NCI-H2081 (cell line): ENCODE results near the gene CCDC116.
A peak's percentile ranks its signal among the peaks of the same experiment; 100 is the strongest.
"Not testable (repeated sequence)": the region's sequence is repeated elsewhere in the genome, so short reads cannot be mapped to it uniquely, and the experiment has no call there.

Source experiments
- DNase-seq, 2 experiments: peaks; one replicate each; lab custom pipeline; 2025; lab: John Stamatoyannopoulos, UW

CCDC116 gene

DNA sequence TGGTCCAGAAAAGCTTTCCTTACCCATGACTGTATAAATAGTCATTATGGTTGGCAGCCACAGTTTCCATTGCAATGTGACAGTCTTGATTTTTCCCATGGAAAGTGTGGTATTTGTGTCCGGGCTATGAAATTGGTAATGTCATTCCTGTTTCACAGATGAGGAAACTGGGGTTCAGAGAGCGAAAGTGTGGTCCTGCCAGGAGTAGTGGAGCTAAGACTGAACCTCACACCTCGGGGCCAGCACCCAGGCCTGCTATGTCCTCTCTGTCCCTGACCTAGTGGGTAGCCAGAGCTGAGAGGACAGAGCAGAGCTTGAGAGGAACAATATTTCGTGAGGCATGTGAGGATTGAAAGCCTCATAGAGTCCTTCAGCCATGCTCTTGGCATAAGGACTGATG, 1.5 kb upstream of the CCDC116 start:
- DNase-seq = no peak

DNA sequence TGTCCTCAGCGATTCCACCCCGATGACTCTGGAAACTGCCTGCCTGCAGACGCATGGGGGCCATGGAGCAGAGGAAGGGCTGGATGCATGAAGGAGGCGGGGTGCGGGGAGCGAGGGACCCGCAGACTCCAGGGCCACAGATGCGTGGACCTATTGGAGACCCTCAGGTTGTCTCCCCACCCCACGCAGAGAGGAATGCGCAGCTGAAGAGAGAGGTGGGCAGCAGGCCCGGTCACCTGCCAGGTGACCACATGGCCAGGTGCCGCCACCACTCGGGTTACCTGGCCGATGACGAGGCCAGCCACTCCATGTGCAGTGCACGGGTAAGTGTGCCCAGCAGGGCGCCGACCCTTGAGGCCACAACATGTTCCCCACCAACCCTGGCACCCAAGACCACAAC, 371 bp downstream of the CCDC116 start:
- DNase-seq = no peak

DNA sequence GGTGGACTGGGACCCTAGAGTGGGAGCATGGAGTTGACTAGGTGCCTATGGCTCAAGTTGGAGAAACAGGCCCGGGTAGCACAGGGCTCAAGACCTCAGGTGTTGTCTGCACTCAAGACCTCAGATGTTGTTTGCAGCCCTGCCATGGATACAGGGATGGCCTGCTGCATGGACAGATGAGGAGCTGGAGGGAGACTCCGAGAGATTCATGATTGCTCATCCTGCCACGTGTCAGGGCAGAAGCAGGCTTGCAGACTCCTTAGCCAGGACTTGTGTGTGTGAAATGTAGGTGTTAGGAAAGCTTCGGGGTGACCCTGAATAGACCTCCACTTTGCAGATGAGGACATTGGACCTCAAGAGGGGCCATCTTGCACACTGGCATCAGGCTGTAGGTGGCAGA, 921 bp downstream of the CCDC116 start:
- DNase-seq = no peak

DNA sequence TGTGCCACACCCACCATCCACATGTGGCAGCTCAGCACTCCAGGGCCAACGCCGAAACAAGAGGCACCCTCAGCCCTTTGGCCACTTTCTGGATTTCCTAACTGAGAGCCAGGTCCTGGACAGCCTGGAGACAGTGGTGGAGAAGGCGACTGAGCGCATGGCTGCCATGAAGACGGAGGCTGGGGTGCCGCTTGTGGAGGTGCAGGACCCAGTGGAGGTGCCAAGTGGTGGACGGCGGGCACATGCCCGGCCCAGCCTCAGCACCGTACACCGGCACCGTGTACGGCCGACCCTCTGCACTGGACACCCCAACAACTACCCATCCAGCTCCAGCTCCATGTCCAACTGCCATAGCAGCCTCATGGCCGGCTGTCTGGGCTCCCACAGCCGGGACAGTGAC, 1.5 kb downstream of the CCDC116 start:
- no peak for DNase-seq

DNA sequence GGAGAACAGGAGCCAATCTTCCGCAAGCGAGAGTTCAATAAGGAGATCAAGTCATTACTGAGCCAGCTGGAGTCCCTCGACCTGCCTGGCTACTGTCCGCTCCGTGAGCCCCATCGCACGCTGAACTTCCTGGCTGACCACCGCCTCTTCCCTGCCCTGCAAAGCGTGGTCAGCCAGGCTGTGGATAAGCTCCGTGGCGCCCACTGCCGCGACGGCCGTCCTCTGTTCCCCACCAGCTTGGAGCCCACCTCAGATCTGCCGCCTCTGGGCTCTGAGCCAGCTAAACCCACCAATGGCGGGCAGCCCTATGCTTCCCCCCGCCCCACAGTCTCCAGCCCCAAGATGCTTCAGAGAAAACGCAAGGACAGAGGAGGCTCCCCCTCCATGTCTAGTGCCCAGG, 2.3 kb downstream of the CCDC116 start:
- no peak for DNase-seq

DNA sequence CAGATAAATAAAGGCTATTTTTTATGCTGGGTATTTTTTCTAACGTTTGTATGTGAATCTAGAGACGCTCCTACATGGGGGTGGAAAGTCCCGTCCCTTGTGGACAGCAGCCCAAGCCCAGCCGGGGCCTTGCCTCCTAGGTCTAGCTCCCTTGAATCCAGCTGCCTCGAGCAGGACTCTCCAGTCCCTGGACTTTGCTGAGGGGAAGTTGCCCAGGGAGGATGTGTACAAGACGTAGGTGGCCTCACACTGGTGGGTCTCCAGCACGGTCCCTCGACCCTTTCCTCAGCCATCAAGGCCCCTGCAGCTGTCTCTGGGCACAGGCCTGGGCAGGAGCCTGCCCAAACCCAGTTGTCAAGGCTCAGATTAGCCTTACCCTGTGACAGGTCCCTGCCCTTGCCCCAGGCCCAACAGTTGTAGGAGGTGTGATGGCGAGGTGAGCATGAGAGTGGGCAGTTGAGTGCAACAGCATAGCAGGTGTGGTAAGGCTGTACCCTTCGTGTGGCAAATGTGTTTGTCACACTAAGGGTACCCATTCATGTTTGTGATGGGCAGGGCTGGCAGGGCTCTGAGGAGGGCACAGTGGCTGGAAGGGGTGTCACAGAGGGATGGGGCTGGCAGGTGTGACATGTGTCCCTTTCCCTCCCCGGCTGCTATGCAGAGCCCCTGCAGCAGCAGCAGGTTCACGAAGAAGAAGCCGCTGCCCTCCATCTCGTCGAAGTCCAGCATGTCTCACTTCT, 3.4 kb downstream of the CCDC116 start:
- no peak for DNase-seq

DNA sequence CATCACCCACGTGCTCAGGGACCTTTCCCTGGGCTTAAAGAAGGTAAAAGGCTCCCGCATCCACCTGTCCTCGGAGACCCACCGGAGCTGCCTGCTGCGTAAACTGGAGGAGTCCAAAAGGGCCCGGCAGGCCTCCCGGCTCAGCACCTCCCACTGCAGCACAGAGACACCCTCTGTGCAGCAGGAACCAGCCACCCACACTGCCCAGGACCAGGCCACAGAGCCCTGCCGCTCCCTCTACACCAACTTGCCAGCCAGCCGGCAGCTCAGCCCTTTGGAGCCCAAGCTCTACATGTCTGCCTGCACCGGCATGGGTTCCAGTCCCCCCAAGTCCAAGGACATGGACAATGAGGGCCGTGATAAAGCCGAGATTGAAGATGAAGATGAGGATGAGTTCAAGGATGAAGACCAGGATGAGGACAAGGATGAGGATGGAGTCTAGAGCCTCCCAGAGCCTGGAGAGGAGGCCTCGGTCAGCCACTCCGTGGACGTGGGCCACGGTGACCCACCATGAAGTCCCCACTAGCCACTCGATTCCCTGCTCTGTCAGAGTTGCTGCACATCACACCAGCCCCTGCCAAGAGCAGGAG, 4.2 kb downstream of the CCDC116 start:
- no peak for DNase-seq

DNA sequence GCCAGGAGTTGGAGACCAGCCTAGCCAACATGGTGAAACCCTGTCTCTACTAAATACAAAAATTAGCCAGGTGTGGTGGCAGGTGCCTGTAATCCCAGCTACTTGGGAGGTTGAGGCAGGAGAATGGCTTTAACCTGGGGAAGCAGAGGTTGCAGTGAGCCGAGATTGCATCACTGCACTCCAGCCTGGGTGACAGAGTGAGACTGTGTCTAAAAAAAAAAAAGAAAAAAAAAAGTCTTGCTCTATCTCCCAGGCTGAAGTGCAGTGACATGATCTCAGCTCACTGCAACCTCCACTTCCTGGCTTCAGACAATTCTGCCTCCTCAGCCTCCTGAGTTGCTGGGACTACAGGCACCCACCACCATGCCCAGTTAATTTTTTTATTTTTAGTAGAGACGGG, 4.9 kb downstream of the CCDC116 start:
- not testable (repeated sequence) for DNase-seq

DNA sequence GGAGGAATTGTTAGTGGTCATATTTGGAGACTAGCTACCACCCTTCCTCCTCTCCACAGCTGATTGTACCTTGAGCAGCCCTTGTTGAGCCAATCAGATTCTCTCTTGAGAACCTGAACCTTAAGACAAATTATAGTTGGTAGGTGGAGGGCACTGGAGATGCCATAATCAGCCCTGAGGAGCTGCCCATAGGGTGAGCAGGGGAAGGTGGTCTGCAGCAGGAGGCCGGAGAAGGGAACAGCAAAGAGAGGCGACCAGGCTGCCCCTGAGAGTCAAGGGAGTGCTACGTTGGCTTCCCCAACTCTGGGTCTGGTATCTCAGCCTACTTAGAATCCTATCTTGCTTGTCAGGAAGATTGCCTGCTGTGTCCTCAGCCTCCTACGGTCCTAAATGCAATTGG, 6.8 kb downstream of the CCDC116 start:
- no peak for DNase-seq

DNA sequence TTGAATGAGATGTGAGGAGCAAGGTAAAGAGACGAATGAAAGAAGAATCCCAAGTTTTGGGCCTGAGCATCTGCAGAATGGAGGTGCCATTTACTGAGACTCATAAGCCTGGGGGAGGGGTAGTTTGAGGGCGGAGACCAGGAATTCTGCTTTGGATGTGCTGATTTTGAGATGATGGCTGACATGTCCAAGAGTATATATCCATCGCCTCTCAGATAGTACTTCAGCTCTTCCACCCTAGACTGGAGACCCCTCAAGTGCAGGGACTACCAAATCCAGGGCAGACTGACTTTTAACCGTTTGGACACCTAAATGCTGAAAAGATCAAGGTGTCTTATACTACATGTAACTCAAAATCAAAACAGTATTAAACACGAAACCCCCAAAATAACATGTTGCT, 8.2 kb downstream of the CCDC116 start:
- DNase-seq = no peak

DNA sequence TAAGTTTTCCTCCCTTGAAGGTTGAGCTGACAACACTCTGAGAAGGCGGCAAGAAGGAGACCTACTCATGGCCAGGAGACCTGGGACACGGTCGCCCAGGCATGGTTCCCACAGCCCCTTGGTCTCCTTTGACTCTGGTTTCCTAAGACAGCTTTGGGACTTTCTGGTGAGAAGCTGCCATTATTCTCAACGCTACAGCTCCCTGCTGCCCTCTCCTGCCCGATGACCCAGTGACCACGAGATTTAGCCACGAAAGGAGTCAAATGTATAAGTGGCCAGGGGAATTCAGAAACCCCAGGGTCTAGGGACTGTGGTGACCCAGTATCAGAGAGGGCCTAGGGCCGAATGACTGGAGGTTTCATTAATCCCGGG, 8.8 kb downstream of the CCDC116 start:
- no peak for DNase-seq

DNA sequence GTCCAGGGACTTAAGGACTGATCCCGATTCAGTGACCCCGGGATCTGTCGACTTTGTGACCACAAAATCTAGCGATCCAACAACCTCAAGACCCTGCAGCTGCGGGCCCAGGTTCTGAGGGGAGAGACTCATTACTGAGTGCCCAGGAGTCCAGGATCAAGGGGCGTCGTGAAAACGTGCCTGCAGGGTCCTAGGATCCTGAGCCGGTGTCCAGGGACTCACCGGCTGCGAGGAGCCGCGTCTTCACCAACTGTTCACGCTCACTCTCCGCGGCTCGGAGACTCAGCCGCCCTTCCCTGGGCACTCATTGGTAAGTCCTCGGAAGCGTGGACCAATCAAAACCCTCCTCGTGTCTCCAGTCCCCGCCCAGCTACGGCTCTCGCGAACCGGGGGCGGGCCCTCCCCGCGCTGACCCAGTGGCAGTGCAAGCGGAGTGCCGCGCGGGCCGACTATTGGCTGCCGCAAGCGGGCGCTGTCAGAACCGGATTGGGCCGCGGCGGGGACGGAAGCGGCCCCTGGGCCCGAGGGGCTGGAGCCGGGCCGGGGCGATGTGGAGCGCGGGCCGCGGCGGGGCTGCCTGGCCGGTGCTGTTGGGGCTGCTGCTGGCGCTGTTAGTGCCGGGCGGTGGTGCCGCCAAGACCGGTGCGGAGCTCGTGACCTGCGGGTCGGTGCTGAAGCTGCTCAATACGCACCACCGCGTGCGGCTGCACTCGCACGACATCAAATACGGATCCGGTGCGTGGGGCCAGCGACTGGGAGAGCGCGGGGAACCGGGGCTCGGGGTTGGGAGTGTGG, 9.4 kb downstream of the CCDC116 start, which contains the start of gene SDF2L1:
Gene SDF2L1 (plus strand): TSS at position 514 of the 795 bp plus-strand sequence. CDS start 35 bp downstream, at position 549.
- DNase-seq = peak; percentile 92 to 96

DNA sequence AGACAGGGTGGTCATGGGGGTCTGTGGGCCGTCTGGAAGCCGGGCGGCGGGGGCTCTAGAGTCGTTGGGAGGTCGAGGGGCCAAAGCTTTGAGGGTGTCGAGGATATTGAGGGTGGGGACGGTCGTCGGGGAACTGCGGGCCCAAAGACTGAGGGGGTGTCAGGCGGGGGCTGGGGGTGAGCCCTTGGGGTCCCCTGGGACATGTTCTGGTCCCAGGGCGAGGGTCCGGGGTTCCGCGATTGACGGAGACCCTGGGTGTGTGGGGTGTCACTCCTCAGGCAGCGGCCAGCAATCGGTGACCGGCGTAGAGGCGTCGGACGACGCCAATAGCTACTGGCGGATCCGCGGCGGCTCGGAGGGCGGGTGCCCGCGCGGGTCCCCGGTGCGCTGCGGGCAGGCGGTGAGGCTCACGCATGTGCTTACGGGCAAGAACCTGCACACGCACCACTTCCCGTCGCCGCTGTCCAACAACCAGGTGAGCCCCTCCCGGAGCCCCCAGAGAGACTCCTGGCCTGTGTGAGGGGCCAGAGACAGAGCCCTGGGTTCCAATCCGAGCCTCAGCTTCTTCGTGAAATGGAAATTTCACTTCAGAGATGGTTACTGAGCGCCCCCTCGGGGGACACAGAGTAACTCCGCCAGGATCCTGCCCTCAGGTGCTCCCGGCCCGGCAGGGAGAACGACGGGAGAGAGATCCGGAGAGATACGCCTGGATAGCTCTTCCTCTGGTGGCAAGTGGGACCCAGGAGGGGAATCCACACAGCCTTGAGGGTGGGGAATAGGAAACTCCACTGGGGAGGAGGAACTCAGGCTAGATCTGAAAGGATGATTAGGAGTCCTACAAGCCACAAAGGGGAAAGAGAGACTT, 10.3 kb downstream of the CCDC116 start:
- DNase-seq = peak; percentile 63 to 75

DNA sequence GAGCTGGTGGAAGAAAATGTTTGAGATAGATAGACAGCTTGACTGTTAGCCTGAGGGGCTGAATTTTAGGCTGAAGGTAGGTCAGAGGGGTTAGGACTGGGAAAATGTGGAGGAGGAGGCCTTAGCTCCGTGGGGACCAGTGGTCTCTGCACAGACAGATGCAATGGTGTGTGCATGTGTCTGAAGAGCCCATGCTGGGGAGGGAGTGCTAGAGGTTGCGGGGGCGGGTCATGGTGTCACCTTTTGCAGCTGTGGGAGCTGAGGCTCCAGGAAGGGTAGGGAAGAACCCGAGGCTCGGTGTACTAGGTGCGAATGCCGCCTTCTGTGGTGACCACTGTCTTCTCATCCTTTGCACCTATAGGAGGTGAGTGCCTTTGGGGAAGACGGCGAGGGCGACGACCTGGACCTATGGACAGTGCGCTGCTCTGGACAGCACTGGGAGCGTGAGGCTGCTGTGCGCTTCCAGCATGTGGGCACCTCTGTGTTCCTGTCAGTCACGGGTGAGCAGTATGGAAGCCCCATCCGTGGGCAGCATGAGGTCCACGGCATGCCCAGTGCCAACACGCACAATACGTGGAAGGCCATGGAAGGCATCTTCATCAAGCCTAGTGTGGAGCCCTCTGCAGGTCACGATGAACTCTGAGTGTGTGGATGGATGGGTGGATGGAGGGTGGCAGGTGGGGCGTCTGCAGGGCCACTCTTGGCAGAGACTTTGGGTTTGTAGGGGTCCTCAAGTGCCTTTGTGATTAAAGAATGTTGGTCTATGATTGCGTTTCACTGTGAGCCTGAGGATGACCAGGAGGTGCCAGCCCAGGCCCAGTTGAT, 11.2 kb downstream of the CCDC116 start:
- no peak for DNase-seq

DNA sequence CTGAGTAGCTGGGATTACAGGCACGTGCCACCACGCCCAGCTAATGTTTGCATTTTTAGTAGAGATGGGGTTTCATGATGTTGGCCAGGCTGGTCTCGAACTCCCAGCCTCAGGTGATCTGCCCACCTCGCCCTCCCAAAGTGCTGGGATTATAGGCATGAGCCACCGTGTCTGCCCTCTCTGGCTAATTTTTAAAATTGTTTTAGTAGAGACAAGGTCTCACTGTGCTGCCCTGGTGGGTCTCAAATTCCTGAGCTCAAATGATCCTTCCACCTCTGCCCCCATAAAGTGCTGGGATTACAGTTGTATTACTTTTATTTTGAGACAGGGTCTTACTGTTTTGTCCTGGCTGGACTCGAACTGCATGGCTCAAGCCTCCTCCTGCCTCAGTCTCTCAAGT, 13.0 kb downstream of the CCDC116 start:
- DNase-seq = not testable (repeated sequence)

DNA sequence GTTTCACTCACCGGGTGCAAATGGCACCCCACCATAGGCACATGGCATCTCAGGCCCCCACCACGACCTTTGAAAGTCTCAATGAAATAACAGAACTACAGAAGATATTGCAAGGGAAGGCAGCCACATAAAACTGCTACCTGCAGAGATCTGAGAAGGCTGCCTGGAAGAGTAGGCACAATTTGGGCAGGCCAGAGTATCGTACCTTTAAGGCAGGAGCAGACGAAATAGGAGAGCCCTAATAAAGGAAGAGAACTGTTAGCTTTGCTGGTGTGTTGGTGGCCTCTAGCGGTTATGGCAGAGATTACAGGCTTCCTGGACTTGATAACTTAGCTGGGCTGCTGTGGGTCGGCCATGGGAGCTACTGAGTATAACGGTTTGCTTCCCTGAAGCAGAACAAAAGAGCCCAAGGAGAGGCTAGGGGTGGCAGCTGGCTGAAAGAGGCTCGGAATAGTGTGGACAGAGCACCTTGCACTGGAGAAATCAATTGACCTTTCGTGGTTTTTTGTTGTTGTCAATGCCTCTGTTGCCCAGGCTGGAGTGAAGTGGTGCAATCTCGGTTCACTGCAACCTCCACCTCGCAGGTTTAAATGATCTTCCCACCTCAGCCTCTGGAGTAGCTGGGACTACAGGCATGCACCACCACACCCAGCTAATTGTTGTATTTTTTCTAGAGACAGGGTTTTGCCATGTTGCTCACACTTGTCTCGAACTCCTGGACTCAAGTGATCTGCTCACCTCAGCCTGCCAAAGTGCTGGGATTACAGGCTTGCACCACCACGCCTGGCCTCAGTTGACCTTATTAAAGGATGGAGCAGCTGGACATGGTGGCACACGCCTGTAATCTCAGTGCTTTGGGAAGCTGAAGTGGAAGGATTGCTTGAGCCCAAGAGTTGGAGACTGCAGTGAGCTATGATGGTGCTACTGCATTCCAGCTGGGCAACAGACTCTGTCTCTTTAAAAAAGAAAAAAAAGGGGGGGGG, 14.3 kb downstream of the CCDC116 start:
- peak; percentile 60 to 76 for DNase-seq

DNA sequence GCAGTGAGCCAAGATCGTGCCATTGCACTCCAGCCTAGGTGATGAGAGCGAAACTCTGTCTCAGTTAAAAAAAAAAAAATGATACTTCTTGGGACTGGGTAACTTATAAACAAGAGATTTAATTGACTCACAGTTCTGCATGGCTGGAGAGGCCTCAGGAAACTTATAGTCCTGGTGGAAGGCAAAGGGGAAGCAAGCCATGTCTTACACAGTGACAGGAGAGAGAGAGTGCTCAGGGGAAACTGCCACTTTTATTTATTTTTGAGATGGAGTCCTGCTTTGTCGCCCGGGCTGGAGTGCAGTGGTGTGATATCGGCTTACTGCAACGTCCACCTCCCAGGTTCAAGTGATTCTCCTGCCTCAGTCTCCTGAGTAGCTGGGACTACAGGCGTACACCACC, 17.7 kb downstream of the CCDC116 start:
- no peak for DNase-seq

DNA sequence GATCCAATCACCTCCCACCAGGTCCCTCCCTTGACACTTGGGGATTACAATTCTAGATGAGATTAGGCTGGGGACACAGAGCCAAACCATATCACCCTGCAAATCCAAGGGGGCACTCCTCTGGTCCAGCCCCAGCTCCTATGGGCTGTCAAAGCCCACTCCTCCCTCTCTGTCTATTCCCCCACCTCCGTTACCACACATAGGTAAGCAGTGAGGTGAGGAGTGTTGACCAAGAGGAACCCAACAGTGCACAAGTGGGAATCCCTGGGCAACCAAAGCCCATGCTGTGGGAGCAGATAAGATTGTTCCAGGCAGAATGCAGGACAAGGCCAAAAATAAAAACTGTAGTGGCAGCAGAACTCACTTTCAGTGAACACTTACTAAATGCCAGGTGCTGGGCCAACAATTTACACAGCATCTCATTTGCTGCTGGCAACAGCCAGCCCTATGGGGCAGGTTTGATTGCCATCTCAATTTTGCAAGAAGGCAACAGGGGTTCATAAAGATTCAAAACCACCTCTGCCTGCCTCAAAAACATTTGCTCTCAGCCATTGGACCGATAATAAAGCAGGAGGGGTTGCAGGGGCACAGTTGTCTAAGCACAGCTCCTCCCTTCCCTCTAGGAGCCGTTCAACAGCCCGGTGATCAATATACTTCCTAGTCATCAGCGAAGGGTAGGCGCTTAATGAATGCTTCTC, 18.4 kb downstream of the CCDC116 start:
- peak in 1 of 2 experiments; percentile 42 for DNase-seq

DNA sequence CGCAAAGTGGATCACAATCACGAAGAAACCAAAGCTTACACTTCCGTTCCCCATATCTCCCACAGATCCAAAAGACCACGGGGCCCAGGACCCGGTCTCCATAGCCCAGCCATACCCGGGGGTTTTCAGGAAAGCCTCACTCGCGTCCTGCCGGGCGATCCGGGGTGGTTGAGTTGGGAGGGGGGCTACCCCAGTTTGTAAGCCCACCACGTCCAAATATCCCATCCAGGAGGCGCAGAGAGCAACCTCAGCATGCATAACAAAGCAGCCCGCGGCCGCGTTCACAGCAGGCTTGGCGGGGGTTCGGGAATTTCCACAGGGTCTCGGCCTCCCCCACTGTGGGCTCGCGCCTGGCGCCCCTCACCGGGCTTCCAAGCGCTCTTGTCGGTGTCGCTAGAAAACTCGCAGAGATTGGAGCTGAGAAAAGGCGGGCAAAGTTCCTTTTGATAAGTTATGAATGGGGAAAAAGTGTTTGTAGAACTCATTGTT, 19.0 kb downstream of the CCDC116 start:
- DNase-seq = no peak
